ENCODE measurements around the gene SEPTIN3. TPM values are rescaled to one million over a fixed set of nuclear protein-coding genes. Genes with fewer than 3 reads are reported as not detected.

Gene SEPTIN3, protein sequence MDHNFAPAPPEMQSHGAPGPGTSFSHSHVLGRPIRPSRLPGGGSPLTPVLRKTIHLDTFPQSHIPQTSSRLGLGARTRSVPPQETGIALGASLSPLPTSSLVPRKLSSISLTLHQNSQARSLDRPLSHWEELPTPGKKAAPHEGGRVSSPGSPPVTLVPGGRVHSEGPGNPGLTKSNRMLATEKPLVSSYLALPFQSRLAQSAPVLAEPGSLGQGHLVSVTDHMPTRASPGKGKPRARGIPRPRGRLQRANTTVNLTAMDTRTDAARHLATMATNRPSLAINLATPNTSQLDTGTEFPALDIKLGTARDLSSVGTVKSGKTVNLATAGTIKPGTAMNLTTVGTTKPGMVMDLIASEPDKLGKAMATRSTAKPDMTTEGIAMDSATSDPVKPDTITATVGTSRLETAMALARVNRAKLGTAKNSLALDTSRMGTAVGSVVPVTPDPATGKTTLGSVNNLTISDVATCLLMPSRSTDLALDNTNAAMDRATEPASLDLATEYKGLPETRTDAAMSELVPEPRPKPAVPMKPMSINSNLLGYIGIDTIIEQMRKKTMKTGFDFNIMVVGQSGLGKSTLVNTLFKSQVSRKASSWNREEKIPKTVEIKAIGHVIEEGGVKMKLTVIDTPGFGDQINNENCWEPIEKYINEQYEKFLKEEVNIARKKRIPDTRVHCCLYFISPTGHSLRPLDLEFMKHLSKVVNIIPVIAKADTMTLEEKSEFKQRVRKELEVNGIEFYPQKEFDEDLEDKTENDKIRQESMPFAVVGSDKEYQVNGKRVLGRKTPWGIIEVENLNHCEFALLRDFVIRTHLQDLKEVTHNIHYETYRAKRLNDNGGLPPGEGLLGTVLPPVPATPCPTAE
- 0.06 and 0.14 TPM in 2 replicates for total RNA-seq

- TF ChIP-seq, protein P1, sequence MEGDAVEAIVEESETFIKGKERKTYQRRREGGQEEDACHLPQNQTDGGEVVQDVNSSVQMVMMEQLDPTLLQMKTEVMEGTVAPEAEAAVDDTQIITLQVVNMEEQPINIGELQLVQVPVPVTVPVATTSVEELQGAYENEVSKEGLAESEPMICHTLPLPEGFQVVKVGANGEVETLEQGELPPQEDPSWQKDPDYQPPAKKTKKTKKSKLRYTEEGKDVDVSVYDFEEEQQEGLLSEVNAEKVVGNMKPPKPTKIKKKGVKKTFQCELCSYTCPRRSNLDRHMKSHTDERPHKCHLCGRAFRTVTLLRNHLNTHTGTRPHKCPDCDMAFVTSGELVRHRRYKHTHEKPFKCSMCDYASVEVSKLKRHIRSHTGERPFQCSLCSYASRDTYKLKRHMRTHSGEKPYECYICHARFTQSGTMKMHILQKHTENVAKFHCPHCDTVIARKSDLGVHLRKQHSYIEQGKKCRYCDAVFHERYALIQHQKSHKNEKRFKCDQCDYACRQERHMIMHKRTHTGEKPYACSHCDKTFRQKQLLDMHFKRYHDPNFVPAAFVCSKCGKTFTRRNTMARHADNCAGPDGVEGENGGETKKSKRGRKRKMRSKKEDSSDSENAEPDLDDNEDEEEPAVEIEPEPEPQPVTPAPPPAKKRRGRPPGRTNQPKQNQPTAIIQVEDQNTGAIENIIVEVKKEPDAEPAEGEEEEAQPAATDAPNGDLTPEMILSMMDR (conservative IDR thresholded peaks at IDR 0.05; ENCODE audit: low read depth, low read length) = no peak
- DNase-seq (ENCODE audit: low read depth) = no peak
Measured at GRCh38 chr22:41969110-41969646, at the start of gene SEPTIN3. Gene SEPTIN3 (plus strand): TSS chr22:41969443. CDS start chr22:41971493, 2,050 bp downstream.

GRCh38 chr22:41920271-41920976 is 48.8 kb upstream of the SEPTIN3 start:
- H3K4me3 ChIP-seq (ENCODE audit: low read depth, low read length) = no peak overlapping the region
- no peak for DNase-seq (ENCODE audit: low read depth)
- TF ChIP-seq, protein P1 (conservative IDR thresholded peaks at IDR 0.05; ENCODE audit: low read depth, low read length) = no peak

More at GRCh38 chr22:41969110-41969646, at the start of gene SEPTIN3:
- H3K4me3 ChIP-seq (ENCODE audit: low read depth, low read length) = no peak within 1 kb of the TSS

- H3K4me3 ChIP-seq (ENCODE audit: low read depth, low read length) = no peak overlapping the region
- TF ChIP-seq, protein P1 (conservative IDR thresholded peaks at IDR 0.05; ENCODE audit: low read depth, low read length) = no peak
- no peak for DNase-seq (ENCODE audit: low read depth)
Measured at GRCh38 chr22:41922328-41922727, 46.9 kb upstream of the SEPTIN3 start.

- no peak for DNase-seq (ENCODE audit: low read depth)
- TF ChIP-seq, protein P1 (conservative IDR thresholded peaks at IDR 0.05; ENCODE audit: low read depth, low read length) = no peak
- no peak overlapping the region for H3K4me3 ChIP-seq (ENCODE audit: low read depth, low read length)
Measured at GRCh38 chr22:41922940-41923594, 46.2 kb upstream of the SEPTIN3 start.

- no peak overlapping the region for H3K4me3 ChIP-seq (ENCODE audit: low read depth, low read length)
- no peak for DNase-seq (ENCODE audit: low read depth)
- TF ChIP-seq, protein P1 (conservative IDR thresholded peaks at IDR 0.05; ENCODE audit: low read depth, low read length) = no peak
Measured at GRCh38 chr22:41923595-41924276, 45.5 kb upstream of the SEPTIN3 start.
